Activated CD8-positive, alpha-beta memory T cell treated with anti-CD3 and anti-CD28 coated beads, Interleukin-2, amount 50 U/mL, for 48 hours (primary cell): ENCODE results near the gene EIF6.

Source experiments
- DNase-seq: peaks from one replicate; pipeline ENCODE4 v3.0.0-alpha.2; 2020

Gene EIF6

DNA sequence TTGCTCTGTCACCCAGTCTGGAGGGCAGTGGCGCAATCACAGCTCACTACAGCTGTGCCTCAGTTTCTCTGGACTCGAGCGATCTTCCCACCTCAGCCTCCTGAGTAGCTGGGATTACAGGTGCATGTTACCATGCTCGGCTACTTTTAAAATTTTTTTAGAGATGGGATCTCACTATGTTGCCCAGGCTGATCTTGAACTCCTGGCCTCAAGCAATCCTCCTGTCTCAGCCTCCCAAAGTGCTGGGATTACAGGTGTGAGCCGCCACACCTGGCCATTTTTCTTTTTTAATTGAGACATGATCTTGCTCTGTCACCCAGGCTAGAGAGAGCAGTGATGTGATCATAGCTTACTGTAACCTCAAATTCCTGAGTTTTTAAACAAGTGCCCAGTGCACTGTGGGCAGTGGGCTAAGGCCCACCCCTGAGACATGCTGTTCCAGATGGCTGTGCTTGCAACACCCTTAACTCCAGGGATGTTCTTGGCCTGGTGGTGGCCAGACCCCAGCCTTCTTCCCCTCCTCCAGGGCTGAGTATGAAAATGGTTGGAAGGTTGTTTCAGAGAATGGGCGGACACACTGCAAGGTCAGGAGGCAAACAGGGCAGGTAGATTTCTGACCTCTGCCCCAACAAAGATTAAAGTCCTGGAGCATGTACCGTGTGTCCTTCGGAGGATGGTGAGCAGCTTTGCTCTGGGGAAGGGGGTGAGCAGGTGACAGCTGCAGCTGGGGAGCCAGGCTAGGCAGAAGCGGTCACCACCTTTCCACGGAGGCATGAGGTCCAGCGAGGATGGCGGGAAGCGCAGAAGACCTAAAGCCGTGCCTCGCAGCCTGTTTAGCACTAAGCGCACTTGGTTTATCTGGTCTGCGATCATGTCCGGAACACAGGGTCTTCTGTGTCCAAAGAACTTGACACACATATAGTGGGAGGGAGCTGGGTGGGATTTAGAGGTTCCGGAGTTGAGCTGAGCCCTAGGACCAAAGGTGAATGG lies 9.0 kb upstream of the EIF6 start:
- no peak for DNase-seq

DNA sequence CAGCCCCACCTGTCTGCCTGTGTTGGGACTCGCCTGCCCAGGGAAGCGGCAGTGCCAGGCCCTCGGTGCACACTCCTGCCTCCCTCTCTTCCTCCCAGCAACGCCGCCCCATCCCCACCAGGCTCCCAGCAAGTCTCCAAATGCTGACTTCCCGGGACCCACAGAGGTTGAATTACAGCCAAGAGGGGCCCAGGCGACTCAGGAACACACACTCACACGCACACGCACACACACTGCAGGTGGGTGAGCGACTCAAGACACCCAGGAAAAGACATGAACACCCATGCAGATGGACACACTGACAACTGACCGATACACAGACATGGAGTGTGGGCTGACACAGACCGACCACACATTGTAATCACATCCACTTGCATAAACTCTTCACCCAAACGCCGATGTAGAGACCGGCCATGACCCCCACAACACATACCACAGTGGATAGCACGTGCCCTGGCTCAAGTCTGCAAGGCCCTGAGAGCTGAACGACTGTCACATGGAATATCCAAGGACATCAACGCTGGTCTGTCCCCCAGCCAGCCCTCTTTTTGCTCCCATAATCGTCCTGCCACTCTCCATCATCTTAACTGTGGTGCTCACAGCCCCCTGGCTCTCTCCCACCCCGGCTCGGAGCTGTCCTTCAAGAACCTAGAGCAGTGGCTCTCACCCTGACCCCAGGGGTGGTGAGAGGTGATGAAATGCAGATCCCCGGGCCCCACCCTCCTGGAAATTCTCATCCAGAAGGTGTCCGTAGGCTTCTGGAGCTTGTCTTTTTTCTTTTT lies 8.1 kb upstream of the EIF6 start:
- DNase-seq, result no peak

DNA sequence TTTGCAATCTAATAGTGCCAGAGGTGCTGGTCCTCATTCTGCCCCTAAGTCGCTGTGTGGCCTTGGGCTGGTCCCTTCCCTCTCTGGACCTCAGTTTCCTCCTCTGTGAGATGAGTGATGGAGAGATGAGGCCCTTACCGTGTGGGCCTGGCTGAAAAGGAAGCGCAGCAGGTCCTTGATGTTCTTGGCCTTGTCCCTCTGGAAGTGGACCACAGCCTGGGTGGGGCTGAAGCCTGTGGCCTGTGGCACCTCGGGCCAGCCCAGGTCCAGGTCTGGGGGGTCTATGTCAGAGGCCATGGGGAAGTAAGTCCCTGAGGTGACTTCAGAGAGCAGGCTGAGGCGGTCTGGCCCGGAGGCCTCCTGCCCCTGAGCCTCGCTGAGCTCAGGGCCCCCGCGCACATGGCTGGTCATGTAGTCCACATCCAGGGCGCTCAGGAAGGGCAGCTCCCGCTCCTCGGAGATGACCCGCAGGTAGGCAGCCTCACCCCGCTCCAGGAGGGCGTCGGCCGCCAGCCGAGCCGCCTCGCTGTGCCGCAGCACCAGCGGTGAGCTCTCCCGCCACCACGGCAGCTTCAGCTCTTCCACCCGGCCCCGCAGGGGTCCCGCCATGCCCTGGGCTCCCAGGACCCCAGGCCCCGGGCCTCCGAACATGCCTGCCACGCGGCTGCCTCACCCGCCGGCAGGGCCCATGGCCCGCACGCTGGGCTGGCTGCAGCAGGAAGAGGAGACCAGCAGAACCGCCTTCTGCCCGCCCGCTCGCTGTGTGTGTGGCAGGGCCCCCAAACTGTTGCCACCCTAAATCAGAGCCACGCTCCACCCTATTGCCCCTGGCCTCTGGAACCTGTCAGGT lies 7.3 kb upstream of the EIF6 start, which contains the start of gene FAM83C:
Gene FAM83C, minus strand, starts transcription at position 772 of the 850 bp plus-strand sequence. Its CDS starts 121 bp downstream, at position 651.
- DNase-seq, result no peak

DNA sequence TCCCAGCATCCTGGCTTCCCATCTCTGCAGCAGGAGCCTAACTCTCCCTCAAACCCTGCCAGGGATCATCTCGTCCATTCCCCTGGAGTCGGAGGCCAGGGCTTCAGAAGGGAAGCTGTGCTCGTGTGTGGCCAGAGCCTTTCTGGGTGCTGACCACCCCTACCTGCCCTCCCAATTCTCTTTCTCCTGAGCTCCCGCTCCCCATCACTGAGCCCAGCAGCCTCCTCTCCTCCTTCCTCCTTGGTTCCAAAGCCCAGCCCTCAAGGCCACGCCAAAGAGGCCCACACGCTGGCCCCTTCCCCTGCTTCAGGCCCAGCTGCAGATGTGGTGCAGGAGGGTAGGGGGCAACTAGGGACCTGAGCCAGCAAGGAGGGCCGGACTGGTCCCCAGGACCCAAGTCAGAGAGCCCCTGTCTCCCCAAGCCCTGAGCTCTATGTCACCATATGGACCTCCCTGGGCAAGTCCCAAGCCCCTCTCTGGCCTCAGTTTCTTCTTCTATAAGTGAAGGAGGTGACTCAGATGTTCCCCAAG lies 6.4 kb upstream of the EIF6 start:
- DNase-seq, result no peak

DNA sequence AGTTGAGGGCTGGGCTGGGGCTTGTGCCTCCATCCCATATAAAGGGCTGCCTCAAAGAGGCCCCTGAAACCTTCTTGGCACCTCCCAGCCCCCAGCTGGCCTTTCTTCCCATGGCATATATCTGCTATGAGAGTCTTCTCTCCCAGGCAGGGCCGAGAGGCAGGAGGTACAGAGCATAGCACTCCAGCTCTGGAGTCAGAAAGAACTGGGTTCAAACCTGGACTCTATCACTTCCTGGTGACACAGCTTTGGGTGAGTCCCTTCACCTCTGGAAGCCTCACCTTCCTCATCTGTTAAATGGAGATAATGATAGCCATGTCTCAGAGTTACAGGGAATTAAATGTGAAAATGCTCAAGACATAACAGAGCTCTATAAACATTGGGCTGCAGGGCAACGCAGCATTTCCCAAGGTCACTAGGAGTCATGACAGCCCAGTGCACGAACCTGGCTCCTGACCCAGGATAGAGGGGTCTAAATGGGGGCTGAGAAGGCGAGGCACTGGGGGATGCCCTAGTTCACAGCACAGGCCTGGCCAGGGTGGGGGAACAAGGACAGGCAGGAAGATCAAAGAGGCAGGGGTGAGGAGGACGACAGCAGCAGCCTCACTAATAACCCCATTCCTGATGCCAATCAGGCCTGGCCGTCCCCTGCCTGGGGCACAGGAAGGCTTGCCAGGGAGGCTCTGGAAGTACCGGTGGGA lies 5.8 kb upstream of the EIF6 start:
- no peak for DNase-seq

DNA sequence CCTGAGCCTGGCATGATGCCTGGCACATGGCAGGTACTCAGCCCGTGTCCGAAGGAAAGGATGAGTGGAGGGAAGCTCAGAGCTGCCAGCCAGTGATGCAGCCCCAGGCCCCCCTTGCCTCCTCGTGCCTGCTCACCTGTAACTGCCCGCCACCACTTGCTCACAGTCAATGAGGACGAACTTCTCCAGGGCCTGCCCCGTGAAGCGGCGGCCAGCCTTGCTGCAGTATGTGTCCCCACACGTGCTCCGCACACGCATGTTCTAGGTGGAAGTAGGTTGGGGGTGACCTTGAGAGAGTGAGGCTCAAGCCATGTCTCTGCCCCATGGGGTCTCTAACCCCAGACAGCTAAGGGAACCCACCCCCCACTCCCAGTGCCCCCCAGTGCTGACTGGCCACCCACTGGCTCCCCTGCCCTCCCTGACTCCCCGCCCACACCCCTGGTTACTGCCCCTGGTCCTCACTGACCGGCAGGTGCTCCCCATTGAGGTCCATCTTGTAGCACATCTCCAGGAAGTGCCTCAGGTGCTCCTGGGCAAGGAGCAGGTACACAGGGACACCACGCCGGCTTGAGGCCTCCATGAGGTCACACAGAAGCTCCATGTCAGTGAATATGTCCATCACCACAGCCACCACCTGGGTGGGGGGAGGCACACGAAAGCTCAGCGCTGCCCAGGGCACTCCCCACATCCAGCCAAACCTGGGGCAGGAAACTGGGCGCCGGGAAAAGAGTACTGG lies 3.9 kb upstream of the EIF6 start:
- DNase-seq, result no peak

DNA sequence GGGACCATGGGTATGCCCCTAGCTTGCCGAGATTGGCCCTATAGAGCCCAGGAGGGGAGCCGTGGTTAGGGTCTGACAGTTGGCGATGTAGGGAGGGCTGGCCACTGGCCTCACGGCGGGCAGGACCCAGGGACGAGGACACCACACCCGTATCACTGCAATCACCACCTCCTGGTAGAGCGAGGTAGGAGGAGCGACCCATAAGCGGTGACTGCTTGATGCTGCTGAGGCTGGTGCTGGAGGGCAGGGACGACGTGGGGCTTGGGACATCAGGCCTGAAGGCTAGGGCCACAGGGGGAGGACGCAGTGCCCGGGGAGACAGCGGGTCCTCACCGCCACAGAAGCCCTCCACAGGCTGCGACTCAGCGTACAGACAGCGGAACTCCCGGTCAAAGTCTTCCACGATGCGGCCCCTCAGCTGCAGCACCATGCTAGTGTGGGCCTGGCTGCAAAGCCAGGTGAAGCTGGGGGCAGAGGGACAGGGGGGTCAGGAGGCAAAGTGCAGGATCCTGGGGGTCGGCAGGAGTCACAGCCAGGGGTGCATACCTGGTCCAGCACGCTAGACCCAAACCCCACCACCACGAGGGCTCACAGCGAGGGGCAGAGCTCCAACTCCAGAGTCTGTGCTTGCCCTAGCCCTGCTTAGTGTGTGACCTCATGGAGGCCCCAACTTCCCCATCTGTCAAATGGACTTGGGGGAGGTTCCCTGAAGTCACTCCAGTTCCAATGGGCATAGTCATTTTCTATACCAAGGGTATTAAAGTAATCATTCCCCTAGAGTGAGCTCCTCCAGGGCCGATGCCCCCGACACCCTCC lies 3.1 kb upstream of the EIF6 start:
- DNase-seq, result no peak

DNA sequence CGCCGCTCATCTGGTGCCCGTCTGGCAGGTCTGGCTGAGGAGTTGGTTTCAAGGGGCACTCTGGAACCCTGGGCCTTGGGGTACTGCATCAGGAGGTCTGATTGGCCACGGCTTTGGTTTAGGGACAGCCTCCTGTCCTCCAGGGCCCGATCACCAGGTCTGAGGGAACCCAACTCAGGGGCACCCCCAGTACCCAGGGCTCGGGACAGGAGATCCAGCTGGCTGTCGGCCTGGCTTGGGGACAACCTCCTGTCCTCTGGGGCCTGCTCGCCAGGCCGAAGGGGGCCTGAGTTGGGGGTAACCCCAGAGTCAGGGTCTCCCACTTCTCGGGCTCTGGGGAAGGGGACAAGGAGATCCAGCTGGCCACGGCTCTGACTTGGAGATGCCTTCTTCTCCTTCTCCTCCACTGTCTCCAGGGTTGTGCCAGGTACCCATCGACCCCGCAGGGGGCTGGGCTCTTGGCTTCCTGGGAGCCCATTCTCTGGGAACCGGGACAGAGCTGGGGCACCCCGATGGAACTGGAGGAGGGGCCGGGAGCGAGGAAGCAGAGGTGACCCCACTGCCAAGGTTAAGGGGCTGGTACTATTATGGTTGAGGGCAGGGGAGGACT lies 2.4 kb upstream of the EIF6 start:
- no peak for DNase-seq

DNA sequence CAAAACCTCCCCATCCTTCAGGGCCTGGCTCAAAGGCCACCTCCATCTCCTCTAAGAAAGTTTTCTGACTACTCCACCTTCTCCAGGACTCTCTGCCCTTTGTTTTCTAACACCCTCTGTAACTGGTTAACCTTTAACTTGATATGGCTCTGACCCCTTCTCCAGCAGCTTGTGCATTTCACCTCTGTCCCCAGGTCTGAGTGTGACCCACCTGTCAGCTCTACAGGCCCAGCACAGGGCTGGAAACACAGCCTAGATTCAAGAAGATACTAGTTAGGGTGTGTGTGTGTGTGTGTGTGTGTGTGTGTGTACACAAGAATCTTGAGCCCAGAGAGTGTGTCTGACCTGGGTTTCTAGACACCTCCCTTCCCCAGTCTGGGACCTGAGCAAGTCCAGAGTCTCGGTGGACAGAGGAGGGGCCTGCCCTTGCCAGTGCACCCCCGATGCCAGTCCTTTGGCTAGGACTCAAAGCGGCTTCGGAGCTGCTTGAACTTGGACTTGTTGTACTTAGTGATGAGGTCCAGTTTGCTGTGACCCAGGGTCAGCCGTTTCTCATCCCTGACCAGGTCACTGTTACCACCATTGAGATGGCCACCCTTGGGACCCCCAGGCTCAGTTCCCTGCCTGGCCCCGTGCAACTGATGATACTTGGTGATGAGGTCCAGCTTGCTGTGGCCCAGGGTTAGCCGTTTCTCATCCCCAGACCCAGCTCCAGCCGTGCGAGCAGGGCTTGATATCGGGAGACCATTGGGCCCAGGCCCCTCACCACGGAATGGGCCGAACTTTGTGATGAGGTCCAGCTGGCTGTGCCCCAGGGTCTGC lies 1.7 kb upstream of the EIF6 start:
- DNase-seq, result no peak

DNA sequence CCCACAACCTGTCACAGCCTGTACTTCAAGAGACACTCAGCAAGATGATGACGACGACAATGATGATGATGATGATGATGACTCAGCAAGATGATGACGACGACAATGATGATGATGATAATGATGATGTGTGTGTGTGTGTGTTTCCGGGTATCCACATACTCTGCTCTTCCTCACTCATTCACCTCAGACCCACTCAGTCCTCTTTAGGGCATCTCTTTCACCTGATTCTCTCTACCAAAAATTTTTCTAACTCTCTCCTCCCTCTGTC lies 1.2 kb upstream of the EIF6 start:
- DNase-seq, result no peak

DNA sequence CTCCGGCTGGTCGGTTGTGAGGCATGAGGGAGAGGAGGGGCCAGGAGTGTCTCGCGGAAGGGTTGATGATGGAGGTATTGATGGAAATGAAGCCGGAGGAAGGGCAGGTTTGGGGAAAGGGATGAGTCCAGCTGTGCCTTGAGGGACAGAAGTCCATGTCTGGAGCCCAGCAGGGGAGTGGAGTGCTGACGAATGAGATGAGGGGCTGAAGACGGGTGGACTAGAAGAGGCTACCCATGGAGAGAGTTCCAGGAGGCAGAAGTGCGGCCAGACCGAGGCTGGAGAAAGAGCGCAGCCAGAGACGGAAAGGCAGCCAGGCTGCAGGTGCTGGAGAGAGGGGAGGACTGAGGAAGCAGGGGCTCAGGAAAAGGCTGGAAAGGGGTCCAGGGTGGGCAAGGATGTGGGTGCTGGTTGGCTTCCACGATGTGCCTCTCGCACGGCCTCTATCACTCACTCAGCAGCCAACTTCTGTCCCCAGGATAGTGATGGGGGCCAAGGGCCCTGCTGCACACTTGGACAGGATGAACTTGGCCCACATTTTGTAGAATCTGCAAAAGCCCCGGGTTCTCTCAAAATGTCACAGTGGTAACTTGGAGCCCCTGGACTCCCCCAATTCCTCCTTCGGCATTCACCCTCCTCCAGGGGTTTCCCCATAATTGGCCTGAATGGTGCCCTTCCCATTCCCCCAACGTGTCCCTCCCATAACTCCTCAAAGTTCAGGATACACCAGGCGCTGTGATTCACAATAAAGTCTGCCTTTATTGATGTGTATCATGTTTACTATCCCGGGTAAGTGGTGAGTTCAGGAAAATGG lies 627 bp upstream of the EIF6 start:
- DNase-seq, result no peak

DNA sequence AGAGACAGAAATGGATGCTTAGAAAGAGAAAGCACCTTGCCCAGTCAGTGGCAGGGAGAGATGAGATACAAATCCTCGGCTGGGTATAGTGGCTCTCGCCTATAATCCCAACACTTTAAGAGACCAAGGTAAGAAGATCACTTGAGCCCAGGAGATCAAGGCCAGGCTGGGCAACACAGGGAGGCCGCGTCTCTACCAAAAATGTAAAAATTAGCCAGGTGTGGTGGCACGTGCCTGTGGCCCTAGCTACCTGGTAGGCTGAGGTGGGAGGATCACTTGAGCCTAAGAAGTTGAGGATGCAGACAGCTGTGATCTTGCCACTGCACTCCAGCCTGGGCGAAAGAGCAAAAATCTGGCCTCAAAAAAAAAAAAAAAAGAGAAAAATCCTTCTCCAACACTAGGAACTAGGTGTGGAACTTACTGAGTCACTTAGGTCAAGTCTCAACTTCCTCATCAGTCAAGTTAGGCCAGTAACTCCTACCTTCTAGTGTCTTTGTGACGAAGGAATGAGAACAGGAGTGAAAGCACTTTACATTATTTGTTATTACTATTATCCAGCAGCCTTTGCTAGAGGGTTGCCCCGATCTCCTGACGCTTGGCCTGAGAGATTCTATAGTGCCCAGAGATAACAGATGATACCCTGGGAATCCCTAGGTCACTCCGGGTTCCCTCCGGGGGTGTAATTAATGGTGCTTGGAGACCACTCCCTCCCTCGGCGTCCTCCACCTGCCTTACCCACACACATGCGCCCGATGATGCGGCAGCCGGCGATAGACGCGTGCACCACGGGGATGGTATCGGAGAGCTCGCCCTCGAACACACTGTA lies 918 bp downstream of the EIF6 start:
- DNase-seq, result no peak

DNA sequence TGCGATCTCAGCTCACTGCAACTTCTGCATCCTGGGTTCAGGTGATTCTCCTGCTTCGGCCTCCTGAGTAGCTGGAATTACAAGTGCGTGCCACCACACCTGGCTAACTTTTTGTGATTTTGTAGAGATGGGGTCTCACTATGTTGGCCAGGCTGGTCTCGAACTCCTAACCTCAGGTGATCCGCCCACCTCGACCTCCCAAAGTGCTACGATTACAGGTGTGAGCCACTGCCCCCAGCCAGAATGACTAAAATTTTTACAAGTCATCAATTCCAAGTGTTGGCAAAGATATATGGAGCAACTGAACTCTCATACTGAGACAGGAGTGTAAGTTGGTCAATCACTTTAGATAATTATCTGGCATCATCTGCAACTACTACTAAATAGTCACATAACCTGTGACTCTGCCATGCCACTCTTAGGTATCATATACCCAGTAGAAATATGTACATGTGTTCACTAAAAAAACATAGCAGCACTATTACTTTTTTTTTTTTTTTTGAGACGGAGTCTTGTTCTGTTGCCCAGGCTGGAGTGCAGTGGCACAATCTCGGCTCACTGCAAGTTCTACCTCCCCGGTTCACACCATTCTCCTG lies 3.0 kb downstream of the EIF6 start:
- no peak for DNase-seq

DNA sequence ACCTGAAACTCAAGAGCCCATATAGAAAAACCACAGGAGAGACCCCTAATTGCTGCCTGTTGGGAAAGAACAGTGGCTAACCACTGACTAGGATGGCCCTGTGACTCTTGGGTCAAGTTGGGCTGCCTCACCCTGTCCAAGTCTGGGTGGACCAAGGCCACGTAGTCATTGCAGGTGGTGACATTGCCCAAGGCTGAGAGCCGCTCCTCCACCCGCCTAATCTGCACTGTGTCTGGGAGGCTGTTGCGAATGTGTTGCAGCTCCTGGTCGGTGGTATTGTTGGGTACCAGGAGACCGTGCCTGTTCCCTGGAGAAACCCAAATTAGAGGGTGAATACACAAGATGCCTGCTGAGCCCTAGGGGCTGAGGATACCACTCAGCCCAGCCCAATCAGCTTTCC lies 4.0 kb downstream of the EIF6 start:
- DNase-seq, result no peak

DNA sequence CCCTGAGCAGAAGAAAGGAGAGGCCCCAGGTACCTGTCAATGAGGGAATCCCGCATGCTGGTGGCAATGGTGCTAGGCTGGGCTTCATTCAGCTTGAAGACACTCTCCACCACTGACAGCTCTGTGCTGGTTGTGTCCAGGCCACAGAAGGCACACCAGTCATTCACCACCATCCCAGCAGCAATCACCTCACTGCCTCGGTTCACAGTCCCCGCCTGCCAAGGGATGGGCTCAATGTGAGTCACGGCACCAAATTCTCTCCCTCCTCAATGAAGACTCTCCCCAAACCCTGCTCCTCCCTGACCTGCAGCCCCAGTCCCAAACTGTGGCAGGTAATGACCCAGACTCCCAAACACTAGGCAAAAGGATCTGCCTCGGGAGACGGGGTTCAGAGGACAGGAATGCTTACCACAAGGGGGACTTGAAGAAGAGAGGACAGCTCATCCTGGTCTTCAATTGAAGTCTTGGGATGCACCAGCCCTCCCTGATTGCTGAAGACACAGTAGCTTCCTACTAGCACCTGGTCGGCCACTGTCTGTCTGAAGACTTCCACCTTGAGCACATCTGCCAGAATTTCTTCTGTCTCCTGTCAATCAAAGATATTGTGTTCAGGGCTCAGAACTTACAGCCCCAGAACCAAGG lies 4.9 kb downstream of the EIF6 start:
- DNase-seq, result no peak

DNA sequence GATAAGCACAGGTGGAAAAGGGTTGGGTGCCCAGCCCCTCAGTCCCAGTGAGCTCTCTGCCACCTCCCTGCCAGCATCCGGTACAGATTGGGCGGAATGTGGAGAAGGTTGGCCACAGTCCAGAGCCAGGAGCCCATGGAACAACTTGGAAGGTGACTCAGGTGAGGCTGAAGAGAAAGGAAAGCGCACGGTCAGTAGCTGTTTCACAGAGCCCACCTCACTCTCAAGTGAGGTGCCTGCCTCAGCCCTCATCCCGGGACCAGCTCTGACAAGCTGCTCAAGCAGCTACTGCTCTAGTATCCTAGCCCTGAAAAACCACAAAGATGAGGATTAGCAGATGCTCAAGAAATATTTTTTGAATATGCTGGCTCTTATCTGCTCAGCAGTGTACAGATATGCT lies 5.5 kb downstream of the EIF6 start:
- no peak for DNase-seq
